Activated T-helper 1 cell treated with anti-CD3 and anti-CD28 coated beads, Interleukin-12 subunit alpha, Interleukin-12 subunit beta, Interleukin-2, Interleukin-4 antibody, amounts not matched to agents 30 ng/mL and 10 ng/mL and 1 ng/mL, durations not matched to agents 14 hours and 24 hours and 36 hours (primary cell): ENCODE data around the gene THOC6. TPM values are rescaled to one million over a fixed set of nuclear protein-coding genes. Genes with fewer than 3 reads are reported as not detected.
A peak's percentile ranks its signal among the peaks of the same experiment; 100 is the strongest.
"Not testable (repeated sequence)": the region's sequence is repeated elsewhere in the genome, so short reads cannot be mapped to it uniquely, and the experiment has no call there.

Experiments
- DNase-seq: peaks from one replicate; pipeline ENCODE4 v3.0.0; 2021; ENCODE audit warnings: low spot score
- H3K27ac Mint-ChIP-seq: one replicate; pipeline ENCODE4 v1.8.0; 2021; ENCODE audit warnings: mild to moderate bottlenecking, mixed read lengths
- H3K27me3 Mint-ChIP-seq: one replicate; pipeline ENCODE4 v1.8.0; 2022; ENCODE audit warnings: mild to moderate bottlenecking, moderate library complexity, mixed read lengths; ENCODE audit not compliant: insufficient read depth
- H3K36me3 Mint-ChIP-seq: one replicate; pipeline ENCODE4 v1.8.0; 2021; ENCODE audit warnings: low read depth, mixed read lengths
- H3K4me1 Mint-ChIP-seq: one replicate; pipeline ENCODE4 v1.8.0; 2021; ENCODE audit warnings: low read depth, mixed read lengths
- H3K4me3 Mint-ChIP-seq: one replicate; pipeline ENCODE4 v1.8.0; 2021; ENCODE audit warnings: mild to moderate bottlenecking, moderate library complexity, mixed read lengths
- H3K9me3 Mint-ChIP-seq: one replicate; pipeline ENCODE4 v1.8.0; 2021; ENCODE audit warnings: mixed read lengths
- intact Hi-C: fragments of 100-400 bp; cut with micrococcal nuclease; formaldehyde crosslinking; loops from one replicate; pipeline ENCODE4 v1.15.1; 2024
- total RNA-seq: library from RNA; stranded (reverse); gene quantifications from 2 replicates; pipeline ENCODE4 v1.2.3, GENCODE V29; 2022

THOC6 gene
- total RNA-seq, 1 donor from 2014 or later = 48.3 TPM

GRCh38 chr16:3059041-3059722 is 35.3 kb downstream of the THOC6 start:
- intact Hi-C loops = loop anchor here (1.0 to 2.0 kb wide), 7 partner anchors 16 to 107 kb away; no protein-coding TSS in a partner anchor
- Mint-ChIP-seq H3K9me3 (peaks cover 7% of the 10 kb centered on the region), H3K4me1 (peaks cover 59% of the 10 kb centered on the region), H3K27me3 (peaks cover 2% of the 10 kb centered on the region), H3K4me3 (peak overlapping the region; percentile 90), H3K36me3 (peaks cover 25% of the 10 kb centered on the region), H3K27ac (peak overlapping the region; percentile 93)
- DNase-seq = peak; percentile 88

DNA sequence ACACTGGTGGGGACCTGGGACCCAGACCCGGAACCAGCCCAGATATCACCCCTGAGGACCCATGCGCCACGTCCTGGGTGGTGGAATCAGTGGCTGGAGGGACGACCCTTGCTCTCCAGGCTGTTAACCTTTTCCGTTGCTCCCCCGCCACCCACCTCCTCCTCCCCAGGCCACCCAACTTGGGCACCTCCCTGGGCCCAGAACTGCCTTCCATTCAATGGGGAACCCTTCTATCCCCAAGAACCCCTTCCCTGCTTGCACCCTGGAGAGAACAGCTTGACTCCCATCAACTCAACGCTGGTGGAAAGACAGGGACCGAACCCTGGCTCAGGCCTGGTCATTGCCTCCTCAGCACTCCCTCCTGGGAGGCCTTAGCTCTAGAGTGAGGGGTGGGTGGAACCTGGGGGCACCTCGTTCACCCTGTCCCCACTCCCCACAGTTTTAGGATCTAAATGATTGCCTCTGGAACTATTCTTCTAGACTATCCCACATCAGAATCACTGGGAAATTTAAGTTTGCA is 35.9 kb downstream of the THOC6 start:
- peaks cover 7% of the 10 kb centered on the region for H3K9me3 Mint-ChIP-seq
- peak overlapping the region; percentile 93 for H3K27ac Mint-ChIP-seq
- peaks cover 58% of the 10 kb centered on the region for H3K4me1 Mint-ChIP-seq
- peak overlapping the region; percentile 89 for H3K4me3 Mint-ChIP-seq
- peaks cover 2% of the 10 kb centered on the region for H3K27me3 Mint-ChIP-seq
- intact Hi-C loops = loop anchor here (1.0 to 2.0 kb wide), 7 partner anchors 15 to 107 kb away; no protein-coding TSS in a partner anchor
- peaks cover 24% of the 10 kb centered on the region for H3K36me3 Mint-ChIP-seq
- no peak for DNase-seq

GRCh38 chr16:3060339-3061127 is 36.7 kb downstream of the THOC6 start:
- no peak for DNase-seq
- H3K27ac Mint-ChIP-seq = peak overlapping the region; percentile 93
- peak overlapping the region; percentile 89 for H3K4me3 Mint-ChIP-seq
- peaks cover 21% of the 10 kb centered on the region for H3K36me3 Mint-ChIP-seq
- H3K4me1 Mint-ChIP-seq = peaks cover 51% of the 10 kb centered on the region
- intact Hi-C loops = no loop called here
- peaks cover 7% of the 10 kb centered on the region for H3K9me3 Mint-ChIP-seq
- peaks cover 2% of the 10 kb centered on the region for H3K27me3 Mint-ChIP-seq

- Mint-ChIP-seq H3K4me3 (peak overlapping the region; percentile 29), H3K36me3 (peaks cover 30% of the 10 kb centered on the region), H3K27ac (no peak overlapping the region), H3K9me3 (peaks cover 7% of the 10 kb centered on the region), H3K4me1 (peaks cover 40% of the 10 kb centered on the region), H3K27me3 (peaks cover 2% of the 10 kb centered on the region)
- no peak for DNase-seq
- intact Hi-C loops = no loop called here
Measured at GRCh38 chr16:3062553-3062952, 38.7 kb downstream of the THOC6 start.

GRCh38 chr16:3063625-3064386 is 40.0 kb downstream of the THOC6 start:
- H3K4me1 Mint-ChIP-seq = peaks cover 47% of the 10 kb centered on the region
- H3K9me3 Mint-ChIP-seq = peaks cover 7% of the 10 kb centered on the region
- H3K4me3 Mint-ChIP-seq = peak overlapping the region; percentile 79
- peaks cover 42% of the 10 kb centered on the region for H3K36me3 Mint-ChIP-seq
- H3K27me3 Mint-ChIP-seq = peaks cover 2% of the 10 kb centered on the region
- no peak for DNase-seq
- H3K27ac Mint-ChIP-seq = peak overlapping the region; percentile 94
- intact Hi-C loops = no loop called here

DNA sequence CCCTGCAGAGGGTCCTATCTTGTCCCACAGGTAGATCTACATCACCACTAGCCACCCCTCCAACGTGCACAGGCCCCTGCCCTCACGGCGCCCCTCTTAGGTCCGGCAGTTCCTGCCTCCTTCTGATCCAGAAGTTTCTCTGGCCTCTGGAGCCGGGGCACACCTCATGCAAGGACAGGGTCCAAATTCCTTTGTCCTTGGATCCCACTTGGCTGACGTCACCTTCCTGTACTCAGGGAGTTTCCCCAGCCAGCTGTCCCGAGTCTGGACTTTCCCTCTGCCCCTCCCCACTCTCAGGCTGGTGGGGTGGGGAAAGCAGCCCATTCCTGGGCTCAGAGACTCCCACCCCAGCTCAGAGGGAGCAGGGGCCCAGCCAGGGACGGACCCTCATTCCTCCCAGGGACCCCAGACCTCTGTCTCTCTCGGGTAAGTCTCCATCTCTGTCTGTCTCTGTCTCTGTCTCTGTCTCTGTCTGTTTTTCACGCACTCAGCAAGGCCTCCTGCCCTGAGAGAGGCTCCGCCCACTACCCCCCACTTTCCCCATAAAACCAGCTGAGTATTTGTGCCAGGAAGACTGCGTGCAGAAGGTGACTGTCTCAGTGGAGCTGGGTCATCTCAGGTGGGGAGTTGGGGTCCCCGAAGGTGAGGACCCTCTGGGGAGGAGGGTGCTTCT is 41.4 kb downstream of the THOC6 start, which contains the start of gene IL32:
Gene IL32, plus strand, starts transcription at position 572 of the 673 bp plus-strand sequence. CDS start 172 bp downstream, outside the sequence.
- intact Hi-C loops = no loop called here
- Mint-ChIP-seq H3K4me1 (peaks cover 50% of the 10 kb centered on the region), H3K9me3 (peaks cover 7% of the 10 kb centered on the region), H3K27ac (peak within 1 kb of the TSS; percentile 94), H3K36me3 (peaks cover 48% of the 10 kb centered on the region), H3K4me3 (peak within 1 kb of the TSS; percentile 99), H3K27me3 (peaks cover 2% of the 10 kb centered on the region)
- peak; percentile 62 for DNase-seq

GRCh38 chr16:3065742-3066439 is 42.1 kb downstream of the THOC6 start:
- peaks cover 2% of the 10 kb centered on the region for H3K27me3 Mint-ChIP-seq
- peaks cover 7% of the 10 kb centered on the region for H3K9me3 Mint-ChIP-seq
- no peak for DNase-seq
- H3K27ac Mint-ChIP-seq = peak overlapping the region; percentile 94
- H3K4me3 Mint-ChIP-seq = peak overlapping the region; percentile 99
- intact Hi-C loops = no loop called here
- peaks cover 46% of the 10 kb centered on the region for H3K36me3 Mint-ChIP-seq
- H3K4me1 Mint-ChIP-seq = peaks cover 47% of the 10 kb centered on the region

DNA sequence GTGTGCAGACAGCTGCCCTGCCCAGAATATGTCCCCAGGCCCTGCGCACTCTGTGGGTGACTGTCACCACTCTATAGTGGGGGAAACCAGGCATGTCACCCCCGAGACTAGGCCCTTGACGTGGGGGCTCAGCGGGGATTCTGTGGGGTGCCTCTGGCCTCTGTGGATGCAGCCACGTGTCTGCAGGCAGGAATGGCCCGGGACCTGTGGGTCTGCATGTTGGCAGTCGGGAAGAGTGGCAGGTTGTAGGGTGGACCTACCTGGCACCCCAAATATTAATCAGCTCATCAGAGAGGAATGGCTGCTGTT is 42.6 kb downstream of the THOC6 start:
- no peak for DNase-seq
- peak overlapping the region; percentile 94 for H3K27ac Mint-ChIP-seq
- peaks cover 7% of the 10 kb centered on the region for H3K9me3 Mint-ChIP-seq
- peaks cover 46% of the 10 kb centered on the region for H3K36me3 Mint-ChIP-seq
- H3K4me1 Mint-ChIP-seq = peaks cover 51% of the 10 kb centered on the region
- H3K27me3 Mint-ChIP-seq = peaks cover 2% of the 10 kb centered on the region
- intact Hi-C loops = no loop called here
- peak overlapping the region; percentile 99 for H3K4me3 Mint-ChIP-seq

- H3K9me3 Mint-ChIP-seq = no peaks in the 10 kb centered on the region
- H3K27ac Mint-ChIP-seq = peak overlapping the region; percentile 98
- no peak for DNase-seq
- H3K36me3 Mint-ChIP-seq = peaks cover 46% of the 10 kb centered on the region
- H3K4me1 Mint-ChIP-seq = peaks cover 57% of the 10 kb centered on the region
- H3K27me3 Mint-ChIP-seq = no peaks in the 10 kb centered on the region
- peak overlapping the region; percentile 99 for H3K4me3 Mint-ChIP-seq
- intact Hi-C loops = no loop called here
Measured at GRCh38 chr16:3068487-3068886, 44.7 kb downstream of the THOC6 start.

- DNase-seq, intact Hi-C loops, H3K9me3 Mint-ChIP-seq, H3K27me3 Mint-ChIP-seq: not testable (repeated sequence)
- Mint-ChIP-seq H3K36me3 (peaks cover 46% of the 10 kb centered on the region), H3K4me3 (peak overlapping the region; percentile 53), H3K27ac (peak overlapping the region; percentile 85), H3K4me1 (peaks cover 58% of the 10 kb centered on the region)
Measured at GRCh38 chr16:3069146-3069545, 45.3 kb downstream of the THOC6 start.

- Mint-ChIP-seq H3K27ac (no peak overlapping the region), H3K27me3 (peaks cover 2% of the 10 kb centered on the region), H3K4me3 (no peak overlapping the region), H3K36me3 (peaks cover 46% of the 10 kb centered on the region), H3K9me3 (no peaks in the 10 kb centered on the region), H3K4me1 (peaks cover 67% of the 10 kb centered on the region)
- intact Hi-C loops = no loop called here
- no peak for DNase-seq
Measured at GRCh38 chr16:3070608-3071111, 46.8 kb downstream of the THOC6 start.
